Naive B cell (primary cell): ENCODE results near the gene TNRC6C. TPM values are rescaled to one million over a fixed set of nuclear protein-coding genes. Genes with fewer than 3 reads are reported as not detected.

Experiments
- ATAC-seq, 2 donors: fragments of 150-1000 bp; cut with Tn5 transposase; 2 replicates each; pipeline ENCODE4 v1.10.0; 2021; ENCODE audit warnings: low read depth in 2 of 2, mild to moderate bottlenecking in 2 of 2, moderate library complexity in 2 of 2
- DNase-seq: peaks from one replicate; pipeline ENCODE4 v3.0.0; 2022
- H3K27ac Mint-ChIP-seq, 6 donors: one replicate each; pipeline ENCODE4 v1.8.0; 2020 to 2022; ENCODE audit warnings: mild to moderate bottlenecking in 6 of 6, mixed read lengths in 6 of 6, moderate library complexity in 5 of 6, inconsistent platforms in 2 of 6
- H3K27me3 Mint-ChIP-seq, 3 donors: one replicate each; pipeline ENCODE4 v1.8.0; 2021 to 2022; ENCODE audit warnings: mixed read lengths in 3 of 3, mild to moderate bottlenecking in 1 of 3
- H3K36me3 Mint-ChIP-seq, 2 donors: one replicate each; pipeline ENCODE4 v1.8.0; 2020 to 2022; ENCODE audit warnings: mixed read lengths in 2 of 2, inconsistent platforms in 1 of 2, mild to moderate bottlenecking in 1 of 2
- H3K4me1 Mint-ChIP-seq, 3 donors: one replicate each; pipeline ENCODE4 v1.8.0; 2020 to 2022; ENCODE audit warnings: mixed read lengths in 3 of 3, inconsistent platforms in 1 of 3, mild to moderate bottlenecking in 1 of 3, moderate library complexity in 1 of 3
- H3K4me3 Mint-ChIP-seq, 8 donors: one replicate each; pipeline ENCODE4 v1.8.0; 2020 to 2022; ENCODE audit warnings: mild to moderate bottlenecking in 8 of 8, mixed read lengths in 8 of 8, moderate library complexity in 8 of 8, inconsistent platforms in 2 of 8
- H3K9me3 Mint-ChIP-seq, 7 donors: one replicate each; pipeline ENCODE4 v1.8.0; 2020 to 2022; ENCODE audit warnings: mixed read lengths in 7 of 7, mild to moderate bottlenecking in 5 of 7, inconsistent platforms in 2 of 7, moderate library complexity in 1 of 7
- polyA plus RNA-seq, 6 donors: library from polyadenylated mRNA; unstranded; fragments of 300-500 nt; fragmentation: Illumina TruSeq; gene quantifications; one replicate each; pipeline ENCODE4 v1.2.3, GENCODE V29; 2021; ENCODE audit warnings: low read depth in 6 of 6

TNRC6C gene
- polyA plus RNA-seq, 6 donors from 2014 or later: 1.2 to 5.5 (median 2.0) TPM; not detected in 1

GRCh38 chr17:78144736-78145641, 186.5 kb downstream of the TNRC6C start:
- Mint-ChIP-seq H3K9me3 (peaks cover 0 to 3% (median 0%) of the 10 kb centered on the region in 7 donors), H3K4me3 (peak overlapping the region in 5 of 8 donors; percentile 20 to 66 (median 60)), H3K27me3 (no peaks in the 10 kb centered on the region), H3K36me3 (peaks cover 0 to 4% of the 10 kb centered on the region in 2 donors), H3K4me1 (peaks cover 59 to 82% (median 78%) of the 10 kb centered on the region in 3 donors), H3K27ac (peak overlapping the region; percentile 83 to 100 (median 94))
- DNase-seq (no peak), ATAC-seq (no peak)

GRCh38 chr17:78146471-78146869, 188.0 kb downstream of the TNRC6C start:
- no peaks in the 10 kb centered on the region for H3K27me3 Mint-ChIP-seq
- peak overlapping the region; percentile 99 to 100 (median 100) for H3K27ac Mint-ChIP-seq
- H3K4me1 Mint-ChIP-seq: peaks cover 55 to 89% (median 82%) of the 10 kb centered on the region in 3 donors
- H3K36me3 Mint-ChIP-seq: peaks cover 0 to 4% of the 10 kb centered on the region in 2 donors
- peaks cover 0 to 5% (median 0%) of the 10 kb centered on the region in 7 donors for H3K9me3 Mint-ChIP-seq
- ATAC-seq (no peak), DNase-seq (no peak)
- peak overlapping the region in 6 of 8 donors; percentile 60 to 86 (median 70) for H3K4me3 Mint-ChIP-seq

GRCh38 chr17:78146881-78147280, 188.4 kb downstream of the TNRC6C start:
- Mint-ChIP-seq H3K36me3 (peaks cover 0 to 4% of the 10 kb centered on the region in 2 donors), H3K4me1 (peaks cover 57 to 89% (median 82%) of the 10 kb centered on the region in 3 donors), H3K9me3 (peaks cover 0 to 5% (median 0%) of the 10 kb centered on the region in 7 donors), H3K27me3 (no peaks in the 10 kb centered on the region), H3K27ac (peak overlapping the region; percentile 99 to 100 (median 100)), H3K4me3 (peak overlapping the region; percentile 4 to 86 (median 71))
- no peak for ATAC-seq
- DNase-seq: no peak

- Mint-ChIP-seq H3K27me3 (no peaks in the 10 kb centered on the region), H3K9me3 (peaks cover 0 to 5% (median 0%) of the 10 kb centered on the region in 7 donors), H3K4me1 (peaks cover 52 to 85% (median 78%) of the 10 kb centered on the region in 3 donors), H3K36me3 (peaks cover 0 to 2% of the 10 kb centered on the region in 2 donors), H3K27ac (peak overlapping the region; percentile 99 to 100 (median 100)), H3K4me3 (peak overlapping the region; percentile 4 to 86 (median 70))
- DNase-seq (peak; percentile 91), ATAC-seq (peak; percentile 87 to 88)
Observed at GRCh38 chr17:78147315-78147998, 189.0 kb downstream of the TNRC6C start.

- H3K9me3 Mint-ChIP-seq: peaks cover 0 to 8% (median 3%) of the 10 kb centered on the region in 7 donors
- no peaks in the 10 kb centered on the region for H3K36me3 Mint-ChIP-seq
- H3K27ac Mint-ChIP-seq: peak overlapping the region; percentile 88 to 100 (median 100)
- ATAC-seq (no peak), DNase-seq (no peak)
- H3K27me3 Mint-ChIP-seq: no peaks in the 10 kb centered on the region
- peaks cover 47 to 85% (median 74%) of the 10 kb centered on the region in 3 donors for H3K4me1 Mint-ChIP-seq
- H3K4me3 Mint-ChIP-seq: peak overlapping the region in 7 of 8 donors; percentile 15 to 81 (median 57)
Observed at GRCh38 chr17:78148286-78149016, 189.9 kb downstream of the TNRC6C start.

GRCh38 chr17:78151514-78152008, 193.1 kb downstream of the TNRC6C start:
- ATAC-seq (no peak), DNase-seq (no peak)
- Mint-ChIP-seq H3K9me3 (peaks cover 0 to 8% (median 4%) of the 10 kb centered on the region in 7 donors), H3K27me3 (no peaks in the 10 kb centered on the region), H3K4me3 (peak overlapping the region in 3 of 8 donors; percentile 12 to 76 (median 15)), H3K27ac (peak overlapping the region in 4 of 6 donors; percentile 27 to 98 (median 56)), H3K4me1 (peaks cover 45 to 83% (median 68%) of the 10 kb centered on the region in 3 donors), H3K36me3 (no peaks in the 10 kb centered on the region)

- Mint-ChIP-seq H3K4me3 (peak overlapping the region; percentile 56 to 86 (median 72)), H3K36me3 (no peaks in the 10 kb centered on the region), H3K27me3 (no peaks in the 10 kb centered on the region), H3K4me1 (peaks cover 35 to 84% (median 52%) of the 10 kb centered on the region in 3 donors), H3K27ac (peak overlapping the region; percentile 96 to 100 (median 99)), H3K9me3 (peaks cover 0 to 6% (median 4%) of the 10 kb centered on the region in 7 donors)
- ATAC-seq (peak; percentile 89), DNase-seq (peak; percentile 90)
Observed at GRCh38 chr17:78154903-78155811, 196.7 kb downstream of the TNRC6C start.

Other genes with a start within 250 kb of the TNRC6C start
- 100 to 1,000 TPM in 5 of 6 donors, 10 to 100 TPM in 1; 84.9 to 170 (median 141) TPM for gene TMC6, start 170.1 kb downstream of the TNRC6C start, polyA plus RNA-seq
- 100 to 1,000 TPM in 1 of 6 donors, 10 to 100 TPM in 5; 26.2 to 103 (median 55.2) TPM for gene TMC8, start 172.1 kb downstream of the TNRC6C start, polyA plus RNA-seq
- gene C17orf99, start 187.7 kb downstream of the TNRC6C start, polyA plus RNA-seq: under 1 TPM in 1 of 6 donors, not detected in 5; 0.42 TPM
- gene SYNGR2, start 209.9 kb downstream of the TNRC6C start, polyA plus RNA-seq: 100 to 1,000 TPM; 490 to 908 (median 562) TPM
- gene TK1, start 228.3 kb downstream of the TNRC6C start, polyA plus RNA-seq: 1 to 10 TPM in 5 of 6 donors, under 1 TPM in 1; 0.91 to 3.5 (median 2.1) TPM
- gene AFMID, start 228.7 kb downstream of the TNRC6C start, polyA plus RNA-seq: 1 to 10 TPM in 4 of 6 donors, under 1 TPM in 1, not detected in 1; 0.53 to 4.6 (median 2.1) TPM